Skeletal muscle tissue (tissue), 4 donors: ENCODE data around the gene AIM2. TPM values are rescaled to one million over a fixed set of nuclear protein-coding genes. Genes with fewer than 3 reads are reported as not detected.

Experiments used
- H3K27ac ChIP-seq: one replicate; pipeline ENCODE4 v1.7.0; 2013; ENCODE audit warnings: mild to moderate bottlenecking, low read depth, low read length, inconsistent platforms
- H3K27me3 ChIP-seq, 3 donors: one replicate each; pipeline ENCODE4 v1.7.0; 2013; ENCODE audit warnings: low read length in 3 of 3; ENCODE audit not compliant: control insufficient read depth in 3 of 3, insufficient read depth in 3 of 3
- H3K36me3 ChIP-seq, 3 donors: one replicate each; pipeline ENCODE4 v1.7.0; 2013; ENCODE audit warnings: low read length in 3 of 3; ENCODE audit not compliant: control insufficient read depth in 3 of 3, insufficient read depth in 3 of 3
- H3K4me1 ChIP-seq, 3 donors: one replicate each; pipeline ENCODE4 v1.7.0; 2013; ENCODE audit warnings: low read length in 3 of 3, mild to moderate bottlenecking in 3 of 3; ENCODE audit not compliant: control insufficient read depth in 3 of 3, insufficient read depth in 3 of 3
- H3K4me3 ChIP-seq, 3 donors: one replicate each; pipeline ENCODE4 v1.7.0; 2013; ENCODE audit warnings: low read length in 3 of 3
- H3K9ac ChIP-seq, 3 donors: one replicate each; pipeline ENCODE4 v1.7.0; 2013; ENCODE audit warnings: low read length in 3 of 3, mild to moderate bottlenecking in 3 of 3, moderate library complexity in 2 of 3, low read depth in 1 of 3
- H3K9me3 ChIP-seq, 3 donors: one replicate each; pipeline ENCODE4 v1.7.0; 2013; ENCODE audit warnings: low read length in 3 of 3; ENCODE audit not compliant: control insufficient read depth in 3 of 3
- total RNA-seq: library from RNA; depleted of rRNA; stranded (reverse); fragments of >200 nt; gene quantifications from one replicate; pipeline ENCODE4 v1.2.3, GENCODE V29; 2014
- donor health status: Osteomylitis.

AIM2 gene
- total RNA-seq, 1 donor from 2014 or later = 0.52 TPM

GRCh38 chr1:159092036-159092760 is 15.6 kb upstream of the AIM2 start:
- no peaks in the 10 kb centered on the region for H3K4me1 ChIP-seq
- no peaks in the 10 kb centered on the region for H3K36me3 ChIP-seq
- no peaks in the 10 kb centered on the region for H3K27me3 ChIP-seq
- no peak overlapping the region for H3K27ac ChIP-seq
- H3K9ac ChIP-seq = no peak overlapping the region
- no peak overlapping the region for H3K4me3 ChIP-seq
- no peaks in the 10 kb centered on the region for H3K9me3 ChIP-seq

- H3K4me3 ChIP-seq = no peak overlapping the region
- no peaks in the 10 kb centered on the region for H3K4me1 ChIP-seq
- no peaks in the 10 kb centered on the region for H3K36me3 ChIP-seq
- no peaks in the 10 kb centered on the region for H3K27me3 ChIP-seq
- no peaks in the 10 kb centered on the region for H3K9me3 ChIP-seq
- H3K27ac ChIP-seq = no peak overlapping the region
- H3K9ac ChIP-seq = no peak overlapping the region
Observed at GRCh38 chr1:159091607-159092031, 15.1 kb upstream of the AIM2 start.

- no peak overlapping the region for H3K9ac ChIP-seq
- H3K27ac ChIP-seq = no peak overlapping the region
- no peaks in the 10 kb centered on the region for H3K9me3 ChIP-seq
- H3K4me3 ChIP-seq = no peak overlapping the region
- no peaks in the 10 kb centered on the region for H3K27me3 ChIP-seq
- H3K4me1 ChIP-seq = no peaks in the 10 kb centered on the region
- H3K36me3 ChIP-seq = no peaks in the 10 kb centered on the region
Observed at GRCh38 chr1:159091180-159091560, 14.6 kb upstream of the AIM2 start.

- Histone ChIP-seq H3K9me3 (no peaks in the 10 kb centered on the region), H3K4me3 (no peak overlapping the region), H3K27ac (no peak overlapping the region), H3K9ac (no peak overlapping the region), H3K4me1 (no peaks in the 10 kb centered on the region), H3K27me3 (no peaks in the 10 kb centered on the region), H3K36me3 (no peaks in the 10 kb centered on the region)
Observed at GRCh38 chr1:159090286-159091179, 14.0 kb upstream of the AIM2 start.

- Histone ChIP-seq H3K27ac (no peak overlapping the region), H3K9ac (no peak overlapping the region), H3K4me1 (no peaks in the 10 kb centered on the region), H3K9me3 (no peaks in the 10 kb centered on the region), H3K27me3 (no peaks in the 10 kb centered on the region), H3K4me3 (no peak overlapping the region), H3K36me3 (no peaks in the 10 kb centered on the region)
Observed at GRCh38 chr1:159089184-159089791, 12.7 kb upstream of the AIM2 start.

GRCh38 chr1:159088546-159089183 is 12.1 kb upstream of the AIM2 start:
- H3K4me1 ChIP-seq = no peaks in the 10 kb centered on the region

GRCh38 chr1:159088050-159088449 is 11.5 kb upstream of the AIM2 start:
- H3K27me3 ChIP-seq = no peaks in the 10 kb centered on the region
- H3K9me3 ChIP-seq = no peaks in the 10 kb centered on the region
- H3K9ac ChIP-seq = no peak overlapping the region
- H3K4me1 ChIP-seq = no peaks in the 10 kb centered on the region
- H3K27ac ChIP-seq = no peak overlapping the region
- no peaks in the 10 kb centered on the region for H3K36me3 ChIP-seq
- H3K4me3 ChIP-seq = no peak overlapping the region

More at GRCh38 chr1:159088546-159089183, 12.1 kb upstream of the AIM2 start:
- Histone ChIP-seq H3K9ac (no peak overlapping the region), H3K27ac (no peak overlapping the region), H3K9me3 (no peaks in the 10 kb centered on the region), H3K36me3 (no peaks in the 10 kb centered on the region), H3K4me3 (no peak overlapping the region), H3K27me3 (no peaks in the 10 kb centered on the region)

GRCh38 chr1:159084867-159085266 is 8.3 kb upstream of the AIM2 start:
- no peak overlapping the region for H3K4me3 ChIP-seq
- no peaks in the 10 kb centered on the region for H3K27me3 ChIP-seq
- no peak overlapping the region for H3K9ac ChIP-seq
- no peak overlapping the region for H3K27ac ChIP-seq
- no peaks in the 10 kb centered on the region for H3K36me3 ChIP-seq
- H3K9me3 ChIP-seq = no peaks in the 10 kb centered on the region
- no peaks in the 10 kb centered on the region for H3K4me1 ChIP-seq

- no peak overlapping the region for H3K27ac ChIP-seq
- no peaks in the 10 kb centered on the region for H3K9me3 ChIP-seq
- no peak overlapping the region for H3K4me3 ChIP-seq
- H3K27me3 ChIP-seq = no peaks in the 10 kb centered on the region
- no peaks in the 10 kb centered on the region for H3K4me1 ChIP-seq
- no peak overlapping the region for H3K9ac ChIP-seq
- H3K36me3 ChIP-seq = no peaks in the 10 kb centered on the region
Observed at GRCh38 chr1:159084152-159084551, 7.6 kb upstream of the AIM2 start.
